Tibial nerve (tissue), 4 donors: ENCODE data around the gene BCKDHA. TPM values are rescaled to one million over a fixed set of nuclear protein-coding genes. Genes with fewer than 3 reads are reported as not detected.
A peak's percentile ranks its signal among the peaks of the same experiment; 100 is the strongest.

ENCODE experiments used
- DNase-seq, 2 donors: peaks; one replicate each; pipeline ENCODE4 v3.0.0-alpha.2; 2019; ENCODE audit warnings: low spot score in 2 of 2
- H3K27ac ChIP-seq, 4 donors: fragments of 200-600 bp; sonication (generic) in 3 of 4; one replicate each; pipeline ENCODE4 v1.5.1; 2017 to 2019; ENCODE audit warnings: mild to moderate bottlenecking in 1 of 4
- H3K27me3 ChIP-seq, 2 donors: fragments of 200-600 bp; sonication (generic) in 1 of 2; one replicate each; pipeline versions ENCODE4 v1.5.1 to v1.6.0; 2017 to 2019
- H3K36me3 ChIP-seq, 3 donors: fragments of 200-600 bp; sonication (generic); one replicate each; pipeline ENCODE4 v1.5.1; 2018 to 2019
- H3K4me1 ChIP-seq, 4 donors: fragments of 200-600 bp; sonication (generic) in 3 of 4; one replicate each; pipeline ENCODE4 v1.5.1; 2017 to 2019
- H3K4me3 ChIP-seq, 4 donors: fragments of 200-600 bp; sonication (generic) in 3 of 4; one replicate each; pipeline ENCODE4 v1.5.1; 2017 to 2019; ENCODE audit warnings: mild to moderate bottlenecking in 1 of 4, moderate library complexity in 1 of 4
- H3K9me3 ChIP-seq, 4 donors: fragments of 200-600 bp; sonication (generic) in 3 of 4; one replicate each; pipeline ENCODE4 v1.5.1; 2017 to 2019
- EP300 ChIP-seq, 2 donors: sonication (generic); formaldehyde crosslinking; IDR thresholded peaks; one replicate each; pipeline ENCODE4 v1.6.1; 2017; ENCODE audit warnings: antibody characterized with exemption in 2 of 2, mild to moderate bottlenecking in 1 of 2
- POLR2A ChIP-seq, 2 donors: fragments of 450-650 bp; IDR thresholded peaks; one replicate each; pipeline ENCODE4 v1.6.1; 2017; ENCODE audit warnings: antibody characterized with exemption in 2 of 2, mild to moderate bottlenecking in 2 of 2, moderate library complexity in 2 of 2
- WGBS, 2 donors: methylation state at CpG; one replicate each; pipeline ENCODE4 v1.1.5; 2018; 5-methylcytosine and 5-hydroxymethylcytosine counted together
- total RNA-seq, 4 donors: library from RNA; depleted of rRNA; stranded (reverse); fragments of >200 nt; gene quantifications; one replicate each; pipeline ENCODE4 v1.1.0, GENCODE V29; 2016
- TF ChIP-seq, protein P1 (sequence below), 5 experiments: fragments of 200-600 bp in 3 of 5; fragments of 450-650 bp in 2 of 5; sonication (generic) in 3 of 5; IDR thresholded peaks; one replicate each; pipeline ENCODE4 v1.5.1; 2016 to 2019; ENCODE audit warnings: antibody characterized with exemption in 5 of 5, mild to moderate bottlenecking in 3 of 5, moderate library complexity in 2 of 5

The BCKDHA gene
- total RNA-seq, 4 donors from 2014 or later: 48.6 to 61.4 (median 54.2) TPM

DNA sequence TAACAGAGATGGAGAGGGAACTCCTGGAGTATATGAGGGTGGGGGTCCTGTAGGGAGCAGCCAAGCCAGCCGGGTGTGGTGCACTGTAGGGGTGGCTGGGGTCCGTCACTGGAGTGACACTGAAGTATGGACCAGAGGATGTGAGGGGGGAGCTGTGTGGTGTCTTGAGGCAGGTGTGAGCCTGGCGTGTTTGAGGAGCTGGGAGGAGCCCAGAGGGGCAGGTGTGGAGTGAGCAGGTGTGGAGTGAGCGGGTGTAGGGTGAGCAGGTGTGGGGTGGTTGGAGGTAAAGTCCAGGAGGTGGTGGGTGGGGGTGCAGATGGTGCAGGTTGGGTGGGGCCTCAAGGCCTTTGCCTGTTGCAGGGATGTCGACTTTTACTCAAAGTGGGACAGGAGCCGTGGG is 23.7 kb downstream of the BCKDHA start:
- DNase-seq: no peak
- no peaks in the 10 kb centered on the region for H3K9me3 ChIP-seq
- H3K4me1 ChIP-seq: peaks cover 0 to 24% (median 0%) of the 10 kb centered on the region in 4 donors
- no peak for TF ChIP-seq EP300 (IDR thresholded peaks at IDR 0.05)
- TF ChIP-seq, protein P1, sequence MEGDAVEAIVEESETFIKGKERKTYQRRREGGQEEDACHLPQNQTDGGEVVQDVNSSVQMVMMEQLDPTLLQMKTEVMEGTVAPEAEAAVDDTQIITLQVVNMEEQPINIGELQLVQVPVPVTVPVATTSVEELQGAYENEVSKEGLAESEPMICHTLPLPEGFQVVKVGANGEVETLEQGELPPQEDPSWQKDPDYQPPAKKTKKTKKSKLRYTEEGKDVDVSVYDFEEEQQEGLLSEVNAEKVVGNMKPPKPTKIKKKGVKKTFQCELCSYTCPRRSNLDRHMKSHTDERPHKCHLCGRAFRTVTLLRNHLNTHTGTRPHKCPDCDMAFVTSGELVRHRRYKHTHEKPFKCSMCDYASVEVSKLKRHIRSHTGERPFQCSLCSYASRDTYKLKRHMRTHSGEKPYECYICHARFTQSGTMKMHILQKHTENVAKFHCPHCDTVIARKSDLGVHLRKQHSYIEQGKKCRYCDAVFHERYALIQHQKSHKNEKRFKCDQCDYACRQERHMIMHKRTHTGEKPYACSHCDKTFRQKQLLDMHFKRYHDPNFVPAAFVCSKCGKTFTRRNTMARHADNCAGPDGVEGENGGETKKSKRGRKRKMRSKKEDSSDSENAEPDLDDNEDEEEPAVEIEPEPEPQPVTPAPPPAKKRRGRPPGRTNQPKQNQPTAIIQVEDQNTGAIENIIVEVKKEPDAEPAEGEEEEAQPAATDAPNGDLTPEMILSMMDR (IDR thresholded peaks at IDR 0.05): no peak
- no peak for TF ChIP-seq POLR2A (IDR thresholded peaks at IDR 0.05)
- no peak overlapping the region for H3K4me3 ChIP-seq
- no peaks in the 10 kb centered on the region for H3K27me3 ChIP-seq
- WGBS, 2 donors: 86 to 91% methylated on average over 6 of the region's 6 CpGs
- H3K27ac ChIP-seq: peak overlapping the region in 3 of 4 donors; percentile 30 to 50 (median 45)
- H3K36me3 ChIP-seq: peaks cover 0 to 99% (median 34%) of the 10 kb centered on the region in 3 donors

DNA sequence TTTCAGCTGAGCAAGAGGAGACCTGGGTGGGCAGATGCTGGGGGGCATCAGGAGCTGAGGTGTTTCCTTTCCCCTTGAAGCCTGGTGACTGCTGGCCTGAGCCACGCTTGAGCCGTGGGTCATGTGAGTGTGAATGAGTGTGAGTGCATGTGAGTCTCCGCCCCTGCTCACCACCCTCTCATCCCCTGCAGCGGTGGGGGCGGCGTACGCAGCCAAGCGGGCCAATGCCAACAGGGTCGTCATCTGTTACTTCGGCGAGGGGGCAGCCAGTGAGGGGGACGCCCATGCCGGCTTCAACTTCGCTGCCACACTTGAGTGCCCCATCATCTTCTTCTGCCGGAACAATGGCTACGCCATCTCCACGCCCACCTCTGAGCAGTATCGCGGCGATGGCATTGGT is 24.4 kb downstream of the BCKDHA start:
- Histone ChIP-seq H3K9me3 (no peaks in the 10 kb centered on the region), H3K36me3 (peaks cover 0 to 93% (median 28%) of the 10 kb centered on the region in 3 donors), H3K27ac (peak overlapping the region in 1 of 4 donors; percentile 45), H3K4me3 (no peak overlapping the region), H3K4me1 (peaks cover 0 to 31% (median 0%) of the 10 kb centered on the region in 4 donors), H3K27me3 (no peaks in the 10 kb centered on the region)
- DNase-seq: no peak
- WGBS, 2 donors: 87 to 89% methylated on average over 20 of the region's 20 CpGs
- TF ChIP-seq POLR2A (IDR thresholded peaks at IDR 0.05) (no peak), EP300 (IDR thresholded peaks at IDR 0.05) (no peak)
- TF ChIP-seq, protein P1 (IDR thresholded peaks at IDR 0.05): no peak

DNA sequence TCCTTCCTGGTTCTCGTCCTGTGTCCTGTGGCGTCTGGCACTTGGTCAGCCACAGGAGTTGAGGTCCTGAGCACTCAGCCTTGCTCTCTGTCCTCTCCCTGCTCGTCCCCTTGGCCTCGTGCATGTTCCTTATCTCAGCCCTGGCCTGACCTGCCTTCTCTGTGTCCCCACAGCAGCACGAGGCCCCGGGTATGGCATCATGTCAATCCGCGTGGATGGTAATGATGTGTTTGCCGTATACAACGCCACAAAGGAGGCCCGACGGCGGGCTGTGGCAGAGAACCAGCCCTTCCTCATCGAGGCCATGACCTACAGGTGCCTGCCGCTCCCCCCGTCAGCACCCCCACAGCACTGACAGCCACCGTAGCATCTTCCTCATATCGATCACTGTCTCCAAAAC is 24.8 kb downstream of the BCKDHA start:
- Histone ChIP-seq H3K9me3 (no peaks in the 10 kb centered on the region), H3K27ac (no peak overlapping the region), H3K27me3 (no peaks in the 10 kb centered on the region), H3K4me1 (peaks cover 0 to 36% (median under 1%) of the 10 kb centered on the region in 4 donors), H3K36me3 (peaks cover 0 to 89% (median 27%) of the 10 kb centered on the region in 3 donors), H3K4me3 (no peak overlapping the region)
- no peak for DNase-seq
- TF ChIP-seq POLR2A (IDR thresholded peaks at IDR 0.05) (no peak), EP300 (IDR thresholded peaks at IDR 0.05) (no peak)
- TF ChIP-seq, protein P1 (IDR thresholded peaks at IDR 0.05): no peak
- 86 to 90% methylated on average over 18 of the region's 18 CpGs for WGBS, 2 donors

DNA sequence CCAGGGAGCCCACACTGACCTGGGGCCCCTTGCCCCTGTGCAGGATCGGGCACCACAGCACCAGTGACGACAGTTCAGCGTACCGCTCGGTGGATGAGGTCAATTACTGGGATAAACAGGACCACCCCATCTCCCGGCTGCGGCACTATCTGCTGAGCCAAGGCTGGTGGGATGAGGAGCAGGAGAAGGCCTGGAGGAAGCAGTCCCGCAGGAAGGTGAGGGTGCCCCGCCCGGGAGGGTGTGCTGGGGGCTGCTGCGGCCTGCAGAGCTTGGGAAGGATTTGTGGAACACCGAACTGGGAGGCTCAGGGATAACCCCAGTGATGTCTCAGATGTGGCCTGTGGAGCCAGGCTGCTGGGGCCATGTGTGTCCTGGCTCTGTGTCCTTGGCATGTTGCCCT is 25.3 kb downstream of the BCKDHA start:
- H3K36me3 ChIP-seq: peaks cover 0 to 85% (median 27%) of the 10 kb centered on the region in 3 donors

More for the DNA sequence above, 25.3 kb downstream of the BCKDHA start:
- DNase-seq: no peak
- H3K4me1 ChIP-seq: peaks cover 0 to 41% (median 3%) of the 10 kb centered on the region in 4 donors
- H3K9me3 ChIP-seq: no peaks in the 10 kb centered on the region
- no peaks in the 10 kb centered on the region for H3K27me3 ChIP-seq
- WGBS, 2 donors: 89 to 94% methylated on average over 12 of the region's 12 CpGs
- H3K4me3 ChIP-seq: no peak overlapping the region
- TF ChIP-seq POLR2A (IDR thresholded peaks at IDR 0.05) (no peak), EP300 (IDR thresholded peaks at IDR 0.05) (no peak)
- TF ChIP-seq, protein P1 (IDR thresholded peaks at IDR 0.05): no peak
- H3K27ac ChIP-seq: no peak overlapping the region
